Measurements from ENCODE around the gene HOXA4. TPM values are rescaled to one million over a fixed set of nuclear protein-coding genes. Genes with fewer than 3 reads are reported as not detected.

Gene HOXA4
- total RNA-seq, 4 donors from 2014 or later, result 0.14 to 7.7 (median 0.26) TPM; not detected in 1

GRCh38 chr7:27131390-27131819 lies 848 bp upstream of the HOXA4 start:
- no peak for TF ChIP-seq POLR2A (IDR thresholded peaks at IDR 0.05)
- TF ChIP-seq, protein P1, sequence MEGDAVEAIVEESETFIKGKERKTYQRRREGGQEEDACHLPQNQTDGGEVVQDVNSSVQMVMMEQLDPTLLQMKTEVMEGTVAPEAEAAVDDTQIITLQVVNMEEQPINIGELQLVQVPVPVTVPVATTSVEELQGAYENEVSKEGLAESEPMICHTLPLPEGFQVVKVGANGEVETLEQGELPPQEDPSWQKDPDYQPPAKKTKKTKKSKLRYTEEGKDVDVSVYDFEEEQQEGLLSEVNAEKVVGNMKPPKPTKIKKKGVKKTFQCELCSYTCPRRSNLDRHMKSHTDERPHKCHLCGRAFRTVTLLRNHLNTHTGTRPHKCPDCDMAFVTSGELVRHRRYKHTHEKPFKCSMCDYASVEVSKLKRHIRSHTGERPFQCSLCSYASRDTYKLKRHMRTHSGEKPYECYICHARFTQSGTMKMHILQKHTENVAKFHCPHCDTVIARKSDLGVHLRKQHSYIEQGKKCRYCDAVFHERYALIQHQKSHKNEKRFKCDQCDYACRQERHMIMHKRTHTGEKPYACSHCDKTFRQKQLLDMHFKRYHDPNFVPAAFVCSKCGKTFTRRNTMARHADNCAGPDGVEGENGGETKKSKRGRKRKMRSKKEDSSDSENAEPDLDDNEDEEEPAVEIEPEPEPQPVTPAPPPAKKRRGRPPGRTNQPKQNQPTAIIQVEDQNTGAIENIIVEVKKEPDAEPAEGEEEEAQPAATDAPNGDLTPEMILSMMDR (IDR thresholded peaks at IDR 0.05), result no peak
- H3K27me3 ChIP-seq, result no peaks in the 10 kb centered on the region
- peaks cover 0 to 3% of the 10 kb centered on the region in 2 donors for H3K4me1 ChIP-seq
- peak overlapping the region; percentile 62 to 64 for H3K4me3 ChIP-seq
- DNase-seq, result no peak
- H3K27ac ChIP-seq, result peak overlapping the region; percentile 82
- intact Hi-C loops (cut with DNase I; ENCODE audit: low total_unique reads), result no loop called here
- no peaks in the 10 kb centered on the region for H3K36me3 ChIP-seq
- H3K9me3 ChIP-seq, result no peaks in the 10 kb centered on the region

DNA sequence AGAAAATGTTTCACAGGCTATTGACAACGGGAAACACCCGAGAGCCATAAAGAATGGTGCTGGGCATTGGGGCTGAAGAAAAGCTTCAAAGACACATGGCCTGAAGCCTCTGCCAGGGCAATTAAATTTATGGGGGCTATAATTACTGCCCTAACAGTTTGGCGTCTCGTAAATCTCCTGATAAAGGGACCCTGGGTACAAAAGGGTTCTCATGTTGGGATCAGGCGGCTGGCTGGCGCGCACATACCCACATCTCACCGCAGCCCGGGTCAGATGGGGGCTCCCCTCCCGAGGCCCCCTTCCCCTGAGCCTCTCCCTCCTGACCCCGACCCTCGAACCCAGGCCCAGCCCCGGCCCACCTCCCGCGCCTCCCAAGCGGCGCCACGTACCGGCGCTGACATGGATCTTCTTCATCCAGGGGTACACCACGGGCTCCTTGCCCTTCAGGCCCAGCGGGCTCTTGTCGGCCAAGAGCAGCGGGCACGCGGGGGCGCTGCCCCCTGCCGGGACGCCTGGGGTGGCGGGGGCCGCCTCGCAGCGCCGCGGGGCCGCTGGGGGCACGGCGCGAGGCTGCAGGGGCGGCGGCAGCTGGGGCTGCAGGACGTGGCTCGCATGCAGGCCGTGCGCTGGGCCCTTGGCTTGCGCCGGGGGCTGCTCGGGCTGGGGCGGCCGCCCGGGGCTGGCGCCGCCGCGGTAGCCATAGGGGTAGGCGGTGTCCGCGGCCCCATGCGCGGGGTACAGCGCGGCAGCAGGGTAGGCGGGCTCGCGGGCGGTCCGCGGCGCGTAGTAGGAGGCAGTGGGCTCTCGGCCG lies 623 bp downstream of the HOXA4 start:
- Histone ChIP-seq H3K4me3 (peak overlapping the region; percentile 62 to 64), H3K4me1 (peaks cover 0 to 3% of the 10 kb centered on the region in 2 donors), H3K27me3 (no peaks in the 10 kb centered on the region), H3K36me3 (no peaks in the 10 kb centered on the region), H3K9me3 (no peaks in the 10 kb centered on the region), H3K27ac (peak overlapping the region; percentile 76 to 77)
- peak in 1 of 2 donors; percentile 35 for DNase-seq
- intact Hi-C loops (cut with DNase I; ENCODE audit: low total_unique reads), result no loop called here
- TF ChIP-seq POLR2A (IDR thresholded peaks at IDR 0.05), result peak in 1 of 2 donors; percentile 6
- TF ChIP-seq, protein P1 (IDR thresholded peaks at IDR 0.05), result peak in 2 of 4 experiments; percentile 6 to 34

DNA sequence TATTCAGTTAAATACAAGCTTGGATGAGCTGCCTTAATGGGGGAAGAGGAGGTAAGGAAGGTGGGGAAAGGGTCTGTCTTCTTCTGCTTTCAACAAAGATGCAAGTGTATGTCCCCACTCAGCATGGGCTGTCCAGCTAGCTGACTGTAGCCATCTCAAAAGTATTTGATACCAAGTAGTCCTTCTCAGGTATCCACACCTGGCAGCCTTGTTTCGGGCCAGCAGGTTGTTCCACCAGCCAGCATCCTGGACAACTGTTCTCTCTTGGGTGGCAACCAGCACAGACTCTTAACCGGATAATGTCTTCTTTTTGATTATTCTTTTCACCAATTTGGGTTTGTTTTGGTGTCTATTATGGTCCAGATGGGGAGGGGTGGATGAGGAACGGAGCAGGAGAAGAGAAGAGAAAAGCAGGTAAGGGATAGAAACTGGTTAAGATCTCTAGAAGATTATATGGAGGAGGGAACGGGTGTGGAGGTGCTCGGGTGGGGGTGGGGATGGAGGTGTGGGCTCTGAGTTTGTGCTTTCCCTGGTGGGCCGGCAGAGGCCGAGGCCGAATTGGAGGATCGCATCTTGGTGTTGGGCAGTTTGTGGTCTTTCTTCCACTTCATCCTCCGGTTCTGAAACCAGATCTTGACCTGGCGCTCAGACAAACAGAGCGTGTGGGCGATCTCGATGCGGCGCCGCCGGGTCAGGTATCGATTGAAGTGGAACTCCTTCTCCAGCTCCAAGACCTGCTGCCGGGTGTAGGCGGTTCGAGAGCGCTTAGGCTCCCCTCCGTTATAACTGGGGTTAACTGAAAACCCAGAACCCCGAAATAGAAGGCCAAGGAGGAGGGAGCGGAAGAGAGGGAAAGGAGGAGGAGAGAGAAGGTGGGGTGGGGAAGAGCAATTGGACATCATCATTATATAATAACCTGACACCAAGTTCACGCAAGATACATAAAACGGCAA lies 1.5 kb downstream of the HOXA4 start:
- intact Hi-C loops (cut with DNase I; ENCODE audit: low total_unique reads), result no loop called here
- peaks cover 0 to under 1% of the 10 kb centered on the region in 2 donors for H3K4me1 ChIP-seq
- H3K27me3 ChIP-seq, result no peaks in the 10 kb centered on the region
- TF ChIP-seq, protein P1 (IDR thresholded peaks at IDR 0.05), result no peak
- no peak for TF ChIP-seq POLR2A (IDR thresholded peaks at IDR 0.05)
- H3K9me3 ChIP-seq, result no peaks in the 10 kb centered on the region
- no peaks in the 10 kb centered on the region for H3K36me3 ChIP-seq
- H3K4me3 ChIP-seq, result peak overlapping the region in 1 of 2 donors; percentile 64
- H3K27ac ChIP-seq, result peak overlapping the region in 1 of 2 donors; percentile 18
- no peak for DNase-seq

DNA sequence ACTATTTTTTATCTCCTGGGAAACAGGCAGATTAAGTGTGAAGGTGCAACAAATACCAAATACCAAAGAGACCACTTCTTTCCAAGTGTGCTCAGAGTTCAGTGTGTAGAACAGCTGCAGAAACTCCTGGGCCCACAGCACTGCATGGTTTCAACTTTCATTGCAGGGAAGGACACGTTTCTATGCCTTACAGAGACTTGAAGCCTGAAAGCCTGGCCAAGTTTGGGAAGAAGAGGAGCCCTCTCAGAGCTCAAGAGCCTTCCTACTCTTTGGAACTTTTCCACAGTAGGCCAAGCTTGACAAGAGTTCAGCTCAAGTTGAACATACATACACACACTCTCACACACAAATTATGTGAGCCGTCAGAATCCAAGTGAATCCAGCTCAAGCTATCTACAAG lies 2.5 kb downstream of the HOXA4 start:
- Histone ChIP-seq H3K4me3 (no peak overlapping the region), H3K27ac (no peak overlapping the region), H3K9me3 (no peaks in the 10 kb centered on the region), H3K27me3 (no peaks in the 10 kb centered on the region), H3K36me3 (no peaks in the 10 kb centered on the region), H3K4me1 (no peaks in the 10 kb centered on the region)
- no peak for DNase-seq
- intact Hi-C loops (cut with DNase I; ENCODE audit: low total_unique reads), result no loop called here
- no peak for TF ChIP-seq POLR2A (IDR thresholded peaks at IDR 0.05)
- TF ChIP-seq, protein P1 (IDR thresholded peaks at IDR 0.05), result no peak
